CD14-positive monocyte (primary cell): ENCODE measurements around the gene SLC16A4. TPM values are rescaled to one million over a fixed set of nuclear protein-coding genes. Genes with fewer than 3 reads are reported as not detected.

Source experiments
- DNase-seq, 3 donors: peaks; one replicate each; pipeline ENCODE4 v3.0.0-alpha.2; 2011 to 2022
- H2AFZ ChIP-seq: 2 replicates; pipeline ENCODE4 v1.6.0; 2012; ENCODE audit warnings: mild to moderate bottlenecking, low read depth, low read length, inconsistent platforms; ENCODE audit not compliant: insufficient read depth, poor library complexity, severe bottlenecking
- H3K27ac ChIP-seq, 2 donors: 1 replicate in 1 of 2; 2 replicates in 1 of 2; pipeline ENCODE4 v1.5.1; 2012 to 2013; ENCODE audit warnings: low read length in 2 of 2, control low read depth in 1 of 2, inconsistent platforms in 1 of 2, low read depth in 1 of 2, mild to moderate bottlenecking in 1 of 2
- H3K27me3 ChIP-seq, 2 donors: one replicate each; pipeline versions ENCODE4 v1.6.0 to v1.6.1; 2011 to 2013; ENCODE audit warnings: low read length in 2 of 2; ENCODE audit not compliant: control insufficient read depth in 2 of 2, insufficient read depth in 2 of 2
- H3K36me3 ChIP-seq, 2 donors: replicated peaks in 1 of 2; 1 replicate in 1 of 2; 2 replicates in 1 of 2; pipeline versions ENCODE4 v1.5.1 to v1.6.1; 2012 to 2013; ENCODE audit warnings: low read length in 2 of 2, control low read depth in 1 of 2, inconsistent platforms in 1 of 2, mild to moderate bottlenecking in 1 of 2; ENCODE audit not compliant: insufficient read depth in 2 of 2, control insufficient read depth in 1 of 2
- H3K4me1 ChIP-seq, 2 donors: 1 replicate in 1 of 2; 2 replicates in 1 of 2; pipeline versions ENCODE4 v1.5.1 to v1.6.1; 2012 to 2013; ENCODE audit warnings: low read length in 2 of 2, control low read depth in 1 of 2, inconsistent platforms in 1 of 2, mild to moderate bottlenecking in 1 of 2, moderate library complexity in 1 of 2; ENCODE audit not compliant: insufficient read depth in 2 of 2, control insufficient read depth in 1 of 2
- H3K4me2 ChIP-seq: replicated peaks from 2 replicates; pipeline ENCODE3; 2012; ENCODE audit warnings: low read length, moderate library complexity, mild to moderate bottlenecking; ENCODE audit not compliant: poor library complexity, severe bottlenecking; ENCODE audit errors: extremely low read depth
- H3K4me3 ChIP-seq, 3 experiments: fragments of 200-600 bp in 1 of 3; sonication (generic) in 1 of 3; replicated peaks in 1 of 3; 1 replicate in 2 of 3; 2 replicates in 1 of 3; pipeline ENCODE4 v1.5.1; 2011 to 2013; ENCODE audit warnings: low read length in 3 of 3, mild to moderate bottlenecking in 3 of 3, control low read depth in 2 of 3, low read depth in 2 of 3, inconsistent platforms in 1 of 3, moderate library complexity in 1 of 3
- H3K79me2 ChIP-seq: 2 replicates; pipeline ENCODE4 v1.6.0; 2012; ENCODE audit warnings: mild to moderate bottlenecking, control low read depth, inconsistent platforms, low read length, moderate library complexity; ENCODE audit not compliant: insufficient read depth
- H3K9ac ChIP-seq: 2 replicates; pipeline ENCODE4 v1.6.0; 2017; ENCODE audit warnings: low read length, mild to moderate bottlenecking; ENCODE audit not compliant: insufficient read depth, poor library complexity, severe bottlenecking
- H3K9me3 ChIP-seq, 2 donors: replicated peaks in 1 of 2; 1 replicate in 1 of 2; 2 replicates in 1 of 2; pipeline versions ENCODE4 v1.5.1 to v1.6.1; 2012 to 2013; ENCODE audit warnings: low read length in 2 of 2, control low read depth in 1 of 2; ENCODE audit not compliant: control insufficient read depth in 1 of 2, insufficient read depth in 1 of 2
- H4K20me1 ChIP-seq: 2 replicates; pipeline ENCODE4 v1.6.0; 2012; ENCODE audit warnings: mild to moderate bottlenecking, low read length, control low read depth, moderate library complexity; ENCODE audit not compliant: insufficient read depth
- H3K27ac Mint-ChIP-seq, 7 donors: one replicate each; pipeline ENCODE4 v1.8.0; 2020; ENCODE audit warnings: mild to moderate bottlenecking in 7 of 7, mixed read lengths in 7 of 7, moderate library complexity in 6 of 7, inconsistent platforms in 2 of 7
- H3K27me3 Mint-ChIP-seq, 3 donors: one replicate each; pipeline ENCODE4 v1.8.0; 2021 to 2022; ENCODE audit warnings: low read depth in 3 of 3, mild to moderate bottlenecking in 3 of 3, mixed read lengths in 3 of 3, moderate library complexity in 3 of 3, inconsistent platforms in 1 of 3
- H3K36me3 Mint-ChIP-seq, 2 donors: one replicate each; pipeline ENCODE4 v1.8.0; 2020; ENCODE audit warnings: mixed read lengths in 2 of 2, inconsistent platforms in 1 of 2, mild to moderate bottlenecking in 1 of 2
- H3K4me1 Mint-ChIP-seq: one replicate; pipeline ENCODE4 v1.8.0; 2020; ENCODE audit warnings: mild to moderate bottlenecking, mixed read lengths
- H3K4me3 Mint-ChIP-seq, 2 donors: one replicate each; pipeline ENCODE4 v1.8.0; 2020; ENCODE audit warnings: mild to moderate bottlenecking in 2 of 2, mixed read lengths in 2 of 2, moderate library complexity in 1 of 2
- H3K9me3 Mint-ChIP-seq, 7 donors: one replicate each; pipeline ENCODE4 v1.8.0; 2020 to 2022; ENCODE audit warnings: mixed read lengths in 7 of 7, mild to moderate bottlenecking in 6 of 7, moderate library complexity in 6 of 7, inconsistent platforms in 2 of 7
- CTCF ChIP-seq: fragments of 200-600 bp; IDR thresholded peaks from one replicate; pipeline ENCODE4 v1.8.0; 2022; ENCODE audit warnings: antibody characterized with exemption, mild to moderate bottlenecking
- WGBS: methylation state at CpG from one replicate; pipeline ENCODE4 v1.1.5; 2013; ENCODE audit warnings: missing lambda C conversion rate; ENCODE audit not compliant: insufficient coverage; 5-methylcytosine and 5-hydroxymethylcytosine counted together
- intact Hi-C, 2 donors: fragments of 100-400 bp; cut with micrococcal nuclease; formaldehyde crosslinking; loops; one replicate each; pipeline versions ENCODE4 v1.15.0 to v1.15.1; 2023
- polyA plus RNA-seq, 3 donors: library from polyadenylated mRNA; depleted of rRNA in 1 of 3; unstranded in 2 of 3; stranded (reverse) in 1 of 3; fragments of 300-500 nt in 2 of 3; fragments of >200 nt in 1 of 3; fragmentation: Illumina TruSeq in 2 of 3; gene quantifications; 1 replicate in 2 of 3; 2 replicates in 1 of 3; pipeline ENCODE4 v1.2.3, GENCODE V29; 2012 to 2021

SLC16A4 gene
- polyA plus RNA-seq, 3 donors, result 0.13 to 0.26 (median 0.25) TPM

- no peak for TF ChIP-seq CTCF
- no peak overlapping the region for H2AFZ ChIP-seq
- no peaks in the 10 kb centered on the region for H3K27me3 ChIP-seq
- H3K79me2 ChIP-seq, result peaks cover 99% of the 10 kb centered on the region
- H3K9me3 ChIP-seq, result no peaks in the 10 kb centered on the region
- intact Hi-C loops, result no loop called here
- H3K9me3 Mint-ChIP-seq, result peaks cover 0 to 3% (median 0%) of the 10 kb centered on the region in 7 donors
- DNase-seq, result no peak
- H3K4me3 ChIP-seq, result no peak overlapping the region
- peak overlapping the region in 1 of 2 donors; percentile 48 for H3K27ac ChIP-seq
- no CpG with 5 or more reads among the region's 3 CpGs for WGBS
- H3K27me3 Mint-ChIP-seq, result no peaks in the 10 kb centered on the region
- no peak overlapping the region for H3K4me3 Mint-ChIP-seq
- peaks cover 74% of the 10 kb centered on the region for H4K20me1 ChIP-seq
- peaks cover 59 to 63% of the 10 kb centered on the region in 2 donors for H3K36me3 Mint-ChIP-seq
- H3K4me2 ChIP-seq, result no peak overlapping the region
- H3K36me3 ChIP-seq, result peaks cover 50 to 70% of the 10 kb centered on the region in 2 donors
- peaks cover 69% of the 10 kb centered on the region for H3K4me1 Mint-ChIP-seq
- H3K27ac Mint-ChIP-seq, result peak overlapping the region in 1 of 7 donors; percentile 61
- peaks cover 37 to 67% of the 10 kb centered on the region in 2 donors for H3K4me1 ChIP-seq
- H3K9ac ChIP-seq, result no peak overlapping the region
Measured at GRCh38 chr1:110344152-110344551, 46.7 kb downstream of the SLC16A4 start.

- Histone ChIP-seq H3K4me2 (no peak overlapping the region), H3K27me3 (no peaks in the 10 kb centered on the region), H3K36me3 (peaks cover 50 to 70% of the 10 kb centered on the region in 2 donors), H4K20me1 (peaks cover 74% of the 10 kb centered on the region), H3K79me2 (peaks cover 90% of the 10 kb centered on the region), H3K9ac (no peak overlapping the region), H3K4me3 (no peak overlapping the region), H3K9me3 (no peaks in the 10 kb centered on the region), H3K4me1 (peaks cover 37 to 58% of the 10 kb centered on the region in 2 donors), H2AFZ (no peak overlapping the region), H3K27ac (peak overlapping the region in 1 of 2 donors; percentile 48)
- peaks cover 0 to 3% (median 0%) of the 10 kb centered on the region in 7 donors for H3K9me3 Mint-ChIP-seq
- peak overlapping the region in 3 of 7 donors; percentile 38 to 65 (median 61) for H3K27ac Mint-ChIP-seq
- peaks cover 60% of the 10 kb centered on the region for H3K4me1 Mint-ChIP-seq
- no peaks in the 10 kb centered on the region for H3K27me3 Mint-ChIP-seq
- DNase-seq, result no peak
- peaks cover 56 to 59% of the 10 kb centered on the region in 2 donors for H3K36me3 Mint-ChIP-seq
- TF ChIP-seq CTCF, result no peak
- intact Hi-C loops, result loop anchor here in 1 of 2 donors (2.0 kb wide), 1 partner anchor 64 kb away; the partner anchor contains the start of gene LAMTOR5
- H3K4me3 Mint-ChIP-seq, result peak overlapping the region in 1 of 2 donors; percentile 22
- WGBS, result no CpG with 5 or more reads among the region's 2 CpGs
Measured at GRCh38 chr1:110343249-110343648, 47.6 kb downstream of the SLC16A4 start.
